Lower lobe of right lung (tissue), 2 donors: ENCODE data around the gene TSEN34. TPM values are rescaled to one million over a fixed set of nuclear protein-coding genes. Genes with fewer than 3 reads are reported as not detected.
"Not testable (repeated sequence)": the region's sequence is repeated elsewhere in the genome, so short reads cannot be mapped to it uniquely, and the experiment has no call there.

Experiments used
- ATAC-seq, 2 donors: fragments of 200-7000 bp; cut with Tn5 transposase; one replicate each; pipeline ENCODE4 v1.9.1; 2020 to 2022; ENCODE audit warnings: mild to moderate bottlenecking in 2 of 2, moderate library complexity in 2 of 2
- DNase-seq: peaks from one replicate; pipeline ENCODE4 v3.0.0-alpha.2; 2020
- H3K27ac ChIP-seq: fragments of 200-600 bp; one replicate; pipeline ENCODE4 v1.8.0; 2022
- H3K27me3 ChIP-seq: fragments of 200-600 bp; one replicate; pipeline ENCODE4 v1.8.0; 2022; ENCODE audit warnings: low read depth
- H3K36me3 ChIP-seq: fragments of 200-600 bp; one replicate; pipeline ENCODE4 v1.8.0; 2022; ENCODE audit warnings: mild to moderate bottlenecking
- H3K4me1 ChIP-seq: fragments of 200-600 bp; one replicate; pipeline ENCODE4 v1.8.0; 2022
- H3K4me3 ChIP-seq: fragments of 200-600 bp; one replicate; pipeline ENCODE4 v1.8.0; 2022; ENCODE audit warnings: mild to moderate bottlenecking
- H3K9me3 ChIP-seq: fragments of 200-600 bp; one replicate; pipeline ENCODE4 v1.8.0; 2022
- CTCF ChIP-seq: fragments of 200-600 bp; IDR thresholded peaks from one replicate; pipeline ENCODE4 v1.8.0; 2022; ENCODE audit warnings: antibody characterized with exemption, mild to moderate bottlenecking
- intact Hi-C: fragments of 100-400 bp; cut with DNase I; formaldehyde crosslinking; loops from one replicate; pipeline ENCODE4 v1.11.0; 2022
- total RNA-seq: library from RNA; stranded (reverse); fragmentation: NEBNext Ultra II Directional; extraction: Animal tissue kit (Norgen Biotek cat#: 25700); gene quantifications from one replicate; pipeline ENCODE4 v1.2.1, GENCODE V29; 2021
- donor health status: DM: no; HTN: yes; CAD: no; lungs with severe emphysema.

Gene TSEN34
- total RNA-seq, 1 donor from 2014 or later = 33.8 TPM

- ATAC-seq = no peak
- Histone ChIP-seq H3K4me1 (peaks cover 100% of the 10 kb centered on the region), H3K9me3 (no peaks in the 10 kb centered on the region), H3K36me3 (peaks cover 70% of the 10 kb centered on the region), H3K4me3 (peak overlapping the region; percentile 37), H3K27ac (peak overlapping the region; percentile 86), H3K27me3 (no peaks in the 10 kb centered on the region)
- no peak for TF ChIP-seq CTCF
- peak; percentile 64 for DNase-seq
- intact Hi-C loops = no loop called here
Observed at GRCh38 chr19:54206030-54206830, 15.1 kb downstream of the TSEN34 start.

- no peak for ATAC-seq
Observed at GRCh38 chr19:54206831-54207177, 15.7 kb downstream of the TSEN34 start.

GRCh38 chr19:54207193-54207592 is 16.1 kb downstream of the TSEN34 start:
- intact Hi-C loops = not testable (repeated sequence)
- H3K36me3 ChIP-seq = peaks cover 61% of the 10 kb centered on the region

More at GRCh38 chr19:54206831-54207177, 15.7 kb downstream of the TSEN34 start:
- Histone ChIP-seq H3K4me1 (peaks cover 98% of the 10 kb centered on the region), H3K27me3 (no peaks in the 10 kb centered on the region), H3K4me3 (peak overlapping the region; percentile 37), H3K9me3 (no peaks in the 10 kb centered on the region), H3K27ac (peak overlapping the region; percentile 86), H3K36me3 (peaks cover 65% of the 10 kb centered on the region)
- no peak for DNase-seq
- intact Hi-C loops = no loop called here
- TF ChIP-seq CTCF = no peak

GRCh38 chr19:54207676-54207982 is 16.5 kb downstream of the TSEN34 start:
- DNase-seq = no peak
- Histone ChIP-seq H3K36me3 (peaks cover 56% of the 10 kb centered on the region), H3K27ac (peak overlapping the region; percentile 86), H3K9me3 (no peaks in the 10 kb centered on the region), H3K27me3 (no peaks in the 10 kb centered on the region), H3K4me3 (peak overlapping the region; percentile 37), H3K4me1 (peaks cover 90% of the 10 kb centered on the region)
- ATAC-seq = peak in 1 of 2 donors; percentile 3
- intact Hi-C loops = no loop called here
- TF ChIP-seq CTCF = no peak

More at GRCh38 chr19:54207193-54207592, 16.1 kb downstream of the TSEN34 start:
- DNase-seq = peak; percentile 69
- ATAC-seq, H3K27me3 ChIP-seq, H3K9me3 ChIP-seq: not testable (repeated sequence)
- Histone ChIP-seq H3K4me3 (peak overlapping the region; percentile 37), H3K4me1 (peaks cover 94% of the 10 kb centered on the region), H3K27ac (peak overlapping the region; percentile 86)

GRCh38 chr19:54207983-54208783 is 17.1 kb downstream of the TSEN34 start:
- H3K27me3 ChIP-seq = no peaks in the 10 kb centered on the region
- peak overlapping the region; percentile 37 for H3K4me3 ChIP-seq
- intact Hi-C loops = no loop called here
- H3K36me3 ChIP-seq = peaks cover 51% of the 10 kb centered on the region
- DNase-seq (peak; percentile 88), ATAC-seq (peak; percentile 75 to 84)
- H3K4me1 ChIP-seq = peaks cover 84% of the 10 kb centered on the region
- H3K27ac ChIP-seq = peak overlapping the region; percentile 95
- no peaks in the 10 kb centered on the region for H3K9me3 ChIP-seq
- no peak for TF ChIP-seq CTCF

GRCh38 chr19:54208784-54209057 is 17.6 kb downstream of the TSEN34 start:
- DNase-seq (no peak), ATAC-seq (no peak)
- H3K27ac ChIP-seq = peak overlapping the region; percentile 95
- no peaks in the 10 kb centered on the region for H3K9me3 ChIP-seq
- H3K27me3 ChIP-seq = no peaks in the 10 kb centered on the region
- intact Hi-C loops = no loop called here
- peaks cover 79% of the 10 kb centered on the region for H3K4me1 ChIP-seq
- no peak overlapping the region for H3K4me3 ChIP-seq
- TF ChIP-seq CTCF = no peak
- H3K36me3 ChIP-seq = peaks cover 46% of the 10 kb centered on the region
